ENCODE data around the gene FSHB. TPM values are rescaled to one million over a fixed set of nuclear protein-coding genes. Genes with fewer than 3 reads are reported as not detected.

Gene FSHB
- total RNA-seq, 1 experiment from 2014 or later = not detected

DNA sequence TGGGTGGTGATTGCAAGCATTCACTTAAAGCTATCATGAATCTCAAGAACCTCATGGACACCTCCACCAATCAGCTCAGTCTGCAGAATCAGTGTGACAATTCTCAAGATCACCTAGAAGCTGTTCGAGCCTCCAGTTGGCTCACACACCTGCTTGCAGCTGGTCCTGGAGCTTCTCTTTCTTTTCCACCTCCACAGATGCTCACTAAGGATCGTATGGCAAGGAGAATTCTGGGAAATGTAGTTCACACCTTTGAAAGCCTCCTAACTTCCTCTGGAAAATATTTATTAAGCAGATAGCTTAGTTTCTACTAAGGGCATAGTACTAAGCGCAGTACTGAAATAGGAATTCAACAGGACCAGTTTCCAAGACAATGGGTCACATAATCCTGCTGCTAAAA, 26.2 kb downstream of the FSHB start:
- H3K9me3 ChIP-seq = no peaks in the 10 kb centered on the region
- no peaks in the 10 kb centered on the region for H3K36me3 ChIP-seq (ENCODE audit: control insufficient read depth, insufficient read depth, low read length)
- TF ChIP-seq, protein P1, sequence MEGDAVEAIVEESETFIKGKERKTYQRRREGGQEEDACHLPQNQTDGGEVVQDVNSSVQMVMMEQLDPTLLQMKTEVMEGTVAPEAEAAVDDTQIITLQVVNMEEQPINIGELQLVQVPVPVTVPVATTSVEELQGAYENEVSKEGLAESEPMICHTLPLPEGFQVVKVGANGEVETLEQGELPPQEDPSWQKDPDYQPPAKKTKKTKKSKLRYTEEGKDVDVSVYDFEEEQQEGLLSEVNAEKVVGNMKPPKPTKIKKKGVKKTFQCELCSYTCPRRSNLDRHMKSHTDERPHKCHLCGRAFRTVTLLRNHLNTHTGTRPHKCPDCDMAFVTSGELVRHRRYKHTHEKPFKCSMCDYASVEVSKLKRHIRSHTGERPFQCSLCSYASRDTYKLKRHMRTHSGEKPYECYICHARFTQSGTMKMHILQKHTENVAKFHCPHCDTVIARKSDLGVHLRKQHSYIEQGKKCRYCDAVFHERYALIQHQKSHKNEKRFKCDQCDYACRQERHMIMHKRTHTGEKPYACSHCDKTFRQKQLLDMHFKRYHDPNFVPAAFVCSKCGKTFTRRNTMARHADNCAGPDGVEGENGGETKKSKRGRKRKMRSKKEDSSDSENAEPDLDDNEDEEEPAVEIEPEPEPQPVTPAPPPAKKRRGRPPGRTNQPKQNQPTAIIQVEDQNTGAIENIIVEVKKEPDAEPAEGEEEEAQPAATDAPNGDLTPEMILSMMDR (IDR thresholded peaks at IDR 0.05; ENCODE audit: insufficient read depth in 1 of 2, low read depth in 1 of 2, low read length in 1 of 2, severe bottlenecking in 1 of 2, unreplicated experiment in 1 of 2) = no peak
- H3K4me1 ChIP-seq = no peaks in the 10 kb centered on the region
- ChIA-PET CTCF (interaction anchor here (0.8 kb wide), 1 partner anchor 16 kb away, joined by 4 read pairs; no protein-coding TSS in a partner anchor), POLR2A (no interaction called here)
- BruUV-seq (replicated peaks) = no TSS peak
- Mint-ChIP-seq H3K4me3 (ENCODE audit: unreplicated experiment) (no peak overlapping the region), H3K36me3 (ENCODE audit: insufficient read depth, unreplicated experiment) (no peaks in the 10 kb centered on the region), H3K27me3 (ENCODE audit: insufficient read depth, unreplicated experiment) (peaks cover 2% of the 10 kb centered on the region), H3K27ac (ENCODE audit: unreplicated experiment) (no peak overlapping the region), H3K9me3 (ENCODE audit: unreplicated experiment) (no peaks in the 10 kb centered on the region), H3K4me1 (ENCODE audit: low read depth, unreplicated experiment) (no peaks in the 10 kb centered on the region)
- H3K27me3 ChIP-seq (replicated peaks; ENCODE audit: control insufficient read depth, insufficient read depth, low read length) = no peaks in the 10 kb centered on the region
- no peak overlapping the region for H3K4me3 ChIP-seq (ENCODE audit: low read depth, low read length)
- DNase-seq = no peak
- intact Hi-C loops (cut with micrococcal nuclease; ENCODE audit: unreplicated experiment) = no loop called here

DNA sequence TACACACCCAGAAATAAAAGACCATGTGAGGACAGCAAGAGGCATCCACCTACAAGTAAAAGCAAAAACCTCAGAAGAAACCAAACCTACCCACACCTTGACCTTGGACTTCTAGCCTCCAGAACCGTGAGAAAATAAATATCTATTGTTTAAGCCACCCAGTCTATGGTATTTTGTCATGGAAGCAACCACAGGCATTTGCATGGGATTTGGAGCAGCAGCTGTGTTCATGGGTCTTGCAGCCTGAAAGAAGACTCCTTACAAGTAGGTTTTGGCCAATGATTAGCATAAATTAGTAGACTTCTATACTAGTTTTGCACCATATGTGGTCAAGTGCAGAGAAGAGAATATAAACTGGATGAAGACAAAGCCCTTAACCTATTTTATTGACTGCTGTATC, 27.9 kb downstream of the FSHB start:
- intact Hi-C loops (cut with micrococcal nuclease; ENCODE audit: unreplicated experiment) = no loop called here
- H3K27ac Mint-ChIP-seq (ENCODE audit: unreplicated experiment) = no peak overlapping the region

DNA sequence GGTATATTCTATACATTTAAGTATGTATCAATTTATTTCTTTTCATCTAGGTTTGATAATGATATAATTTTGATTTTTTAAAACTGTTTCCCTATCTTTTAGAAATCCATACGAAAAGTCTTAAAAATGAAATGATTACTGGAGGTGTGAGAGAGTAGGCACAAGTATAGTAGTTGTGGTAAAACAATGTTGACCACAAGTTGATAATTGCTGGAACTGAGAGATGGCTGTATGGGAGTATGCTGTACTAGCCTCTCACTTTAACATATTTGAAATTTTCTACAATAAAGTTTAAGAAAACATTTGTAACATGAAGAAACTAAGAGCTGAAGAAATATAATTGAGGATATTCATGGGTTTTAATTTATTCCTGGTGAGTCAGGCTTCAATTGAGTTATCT, 30.0 kb downstream of the FSHB start:
- Mint-ChIP-seq H3K4me3 (ENCODE audit: unreplicated experiment) (no peak overlapping the region), H3K36me3 (ENCODE audit: insufficient read depth, unreplicated experiment) (no peaks in the 10 kb centered on the region), H3K9me3 (ENCODE audit: unreplicated experiment) (peaks cover 9% of the 10 kb centered on the region), H3K4me1 (ENCODE audit: low read depth, unreplicated experiment) (no peaks in the 10 kb centered on the region), H3K27ac (ENCODE audit: unreplicated experiment) (no peak overlapping the region), H3K27me3 (ENCODE audit: insufficient read depth, unreplicated experiment) (no peaks in the 10 kb centered on the region)
- no peaks in the 10 kb centered on the region for H3K9me3 ChIP-seq
- no peak overlapping the region for H3K4me3 ChIP-seq (ENCODE audit: low read depth, low read length)
- ChIA-PET POLR2A (no interaction called here), CTCF (no interaction called here)
- no TSS peak for BruUV-seq (replicated peaks)
- no peak for DNase-seq
- H3K27me3 ChIP-seq (replicated peaks; ENCODE audit: control insufficient read depth, insufficient read depth, low read length) = no peaks in the 10 kb centered on the region
- TF ChIP-seq, protein P1 (IDR thresholded peaks at IDR 0.05; ENCODE audit: insufficient read depth in 1 of 2, low read depth in 1 of 2, low read length in 1 of 2, severe bottlenecking in 1 of 2, unreplicated experiment in 1 of 2) = no peak
- H3K4me1 ChIP-seq = no peaks in the 10 kb centered on the region
- intact Hi-C loops (cut with micrococcal nuclease; ENCODE audit: unreplicated experiment) = no loop called here
- no peaks in the 10 kb centered on the region for H3K36me3 ChIP-seq (ENCODE audit: control insufficient read depth, insufficient read depth, low read length)

More for the DNA sequence above, 27.9 kb downstream of the FSHB start:
- H3K27me3 Mint-ChIP-seq (ENCODE audit: insufficient read depth, unreplicated experiment) = peaks cover 2% of the 10 kb centered on the region
- H3K4me3 Mint-ChIP-seq (ENCODE audit: unreplicated experiment) = no peak overlapping the region
- peaks cover 9% of the 10 kb centered on the region for H3K9me3 Mint-ChIP-seq (ENCODE audit: unreplicated experiment)
- CTCF ChIA-PET = no interaction called here
- Histone ChIP-seq H3K36me3 (ENCODE audit: control insufficient read depth, insufficient read depth, low read length) (no peaks in the 10 kb centered on the region), H3K27me3 (replicated peaks; ENCODE audit: control insufficient read depth, insufficient read depth, low read length) (no peaks in the 10 kb centered on the region), H3K9me3 (no peaks in the 10 kb centered on the region), H3K4me1 (no peaks in the 10 kb centered on the region), H3K4me3 (ENCODE audit: low read depth, low read length) (no peak overlapping the region)
- no TSS peak for BruUV-seq (replicated peaks)
- DNase-seq = no peak
- TF ChIP-seq, protein P1 (IDR thresholded peaks at IDR 0.05; ENCODE audit: insufficient read depth in 1 of 2, low read depth in 1 of 2, low read length in 1 of 2, severe bottlenecking in 1 of 2, unreplicated experiment in 1 of 2) = no peak
- H3K4me1 Mint-ChIP-seq (ENCODE audit: low read depth, unreplicated experiment) = no peaks in the 10 kb centered on the region
- POLR2A ChIA-PET = no interaction called here
- no peaks in the 10 kb centered on the region for H3K36me3 Mint-ChIP-seq (ENCODE audit: insufficient read depth, unreplicated experiment)

All from Caco-2 (cell line).